Medulla oblongata (tissue), 1 donor: ENCODE measurements around the gene NRCAM.
A peak's percentile ranks its signal among the peaks of the same experiment; 100 is the strongest.

Experiments
- DNase-seq: peaks from one replicate; pipeline ENCODE4 v3.0.0-alpha.2; 2015; ENCODE audit errors: extremely low spot score

The NRCAM gene

DNA sequence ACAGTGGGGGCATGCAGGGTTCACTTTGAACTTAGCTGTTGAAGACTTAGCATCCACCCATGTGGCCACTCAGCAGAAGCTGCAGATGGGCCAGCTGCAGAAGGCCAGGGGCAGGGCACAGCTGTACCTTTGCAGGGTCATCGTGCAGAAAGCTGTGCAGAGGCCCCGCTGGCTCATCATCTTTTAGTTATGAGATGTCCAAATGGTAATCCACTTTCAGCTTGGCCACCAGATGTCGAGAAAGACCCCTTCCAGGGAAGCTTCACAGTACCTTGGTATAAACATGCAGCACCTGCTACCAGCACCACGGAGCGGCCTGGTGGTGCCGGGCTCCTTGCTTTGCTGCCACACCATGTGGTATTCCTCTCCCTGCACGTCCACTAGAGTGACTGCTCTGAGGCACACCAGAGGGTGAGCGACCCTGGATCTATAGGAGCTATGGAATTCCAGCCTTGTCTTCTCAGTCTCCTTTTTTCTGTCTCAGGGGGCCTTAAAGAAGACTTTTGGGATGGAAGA is 251.9 kb downstream of the NRCAM start:
- no peak for DNase-seq

GRCh38 chr7:108203537-108203936 is 252.7 kb downstream of the NRCAM start:
- no peak for DNase-seq

DNA sequence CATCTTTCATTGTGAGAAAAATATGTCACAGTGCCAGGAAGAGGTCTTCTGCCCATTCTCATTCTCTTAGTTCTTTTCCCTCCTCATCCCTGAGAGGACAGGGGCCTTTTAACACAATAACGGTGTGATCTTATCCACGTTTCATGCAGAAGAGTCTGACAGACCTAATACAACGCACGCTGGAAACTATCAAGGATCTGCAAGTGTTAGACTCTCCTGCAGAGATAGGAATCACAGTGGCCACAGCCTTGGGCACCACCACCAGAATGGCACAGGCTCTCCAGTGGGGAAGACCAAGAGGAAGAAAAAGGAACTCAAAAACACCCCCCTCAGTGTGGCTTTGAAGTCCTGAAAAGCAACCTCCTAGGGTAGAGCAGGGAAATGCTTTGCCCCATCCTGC is 253.5 kb downstream of the NRCAM start:
- DNase-seq: no peak

DNA sequence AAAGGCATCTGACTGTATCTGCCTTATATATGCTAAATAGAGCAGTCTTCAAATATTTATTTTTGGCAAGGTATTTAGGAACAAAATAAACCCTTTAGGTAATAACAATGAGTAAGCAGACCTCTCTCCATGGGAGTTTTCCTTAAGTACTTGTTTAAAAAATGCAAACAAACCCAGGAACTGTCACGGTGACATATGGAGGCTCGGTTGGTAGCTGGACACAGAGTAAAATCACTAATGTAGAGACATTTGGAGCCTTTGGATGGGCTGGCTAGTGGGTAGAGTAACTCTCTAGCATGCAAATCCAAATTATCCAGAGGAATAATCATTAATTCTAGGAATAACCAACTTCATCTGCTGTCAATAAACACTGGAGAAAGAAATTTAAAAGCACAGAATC is 254.5 kb downstream of the NRCAM start:
- no peak for DNase-seq

DNA sequence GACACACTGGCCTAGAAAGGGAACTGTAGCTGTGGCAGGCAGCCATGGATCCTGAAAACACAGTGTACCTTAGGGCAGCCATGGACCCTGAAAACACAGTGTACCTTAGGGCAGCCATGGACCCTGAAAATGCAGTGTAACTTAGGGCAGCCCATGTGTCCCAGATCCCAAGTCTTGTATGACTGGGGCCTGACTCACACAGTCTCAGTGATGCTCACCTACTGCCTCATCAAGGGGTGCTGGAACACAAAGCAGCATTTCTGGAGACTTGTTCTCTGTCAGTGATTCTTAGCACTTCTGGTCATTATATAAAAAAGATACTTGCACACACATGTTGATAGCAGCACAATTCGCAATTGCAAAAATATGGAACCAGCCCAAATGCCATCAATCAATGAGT is 255.9 kb downstream of the NRCAM start:
- no peak for DNase-seq

DNA sequence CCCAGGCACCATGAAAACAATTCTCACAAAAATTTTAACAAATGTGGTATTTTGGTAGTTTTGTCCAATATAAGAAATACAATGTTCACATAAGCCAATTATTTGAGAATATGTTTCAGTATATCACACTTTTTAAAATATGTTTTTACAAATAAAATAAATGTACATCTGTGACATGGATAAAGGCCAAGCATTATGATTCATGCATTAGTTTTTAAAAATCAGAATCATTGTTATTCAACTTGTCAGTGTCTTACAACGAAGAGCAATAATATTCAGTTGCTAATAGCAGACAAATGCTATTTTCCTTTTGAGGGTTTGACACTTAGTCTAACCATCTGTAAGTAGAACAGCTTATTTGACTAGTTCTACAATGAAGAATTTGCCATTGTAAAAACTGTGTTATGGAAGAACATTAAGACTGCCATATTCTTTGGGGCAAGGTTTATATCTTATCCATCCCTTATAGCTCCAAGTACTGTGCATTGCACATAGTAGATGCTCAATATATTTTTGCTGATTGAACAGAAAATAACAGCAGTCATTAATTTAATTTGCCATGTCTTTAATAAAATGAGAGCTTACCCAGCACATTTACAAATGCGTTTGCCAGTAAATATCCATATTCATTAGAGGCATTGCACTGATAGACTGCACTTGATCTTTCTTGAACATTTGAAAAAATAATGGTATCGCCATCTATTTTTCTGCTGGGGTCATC is 258.7 kb downstream of the NRCAM start:
- DNase-seq: no peak

DNA sequence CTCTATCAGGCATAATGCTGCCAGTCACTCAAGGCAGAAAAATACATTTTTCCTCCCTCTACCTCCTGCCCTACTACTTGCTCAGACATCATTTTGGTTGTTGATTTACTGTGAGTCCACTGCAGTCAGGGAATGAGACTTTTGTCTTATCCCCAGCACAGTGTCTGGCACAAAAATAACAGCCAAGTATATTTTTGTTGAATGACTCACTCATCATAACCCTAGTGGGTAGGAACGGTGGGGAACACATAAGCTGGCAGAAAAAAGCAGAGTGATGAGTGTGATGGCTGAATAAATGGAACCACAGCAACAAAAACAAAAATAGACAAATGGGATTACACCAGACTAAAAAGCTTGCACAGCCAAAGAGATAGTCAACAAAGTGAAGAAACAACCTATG is 260.2 kb downstream of the NRCAM start:
- no peak for DNase-seq

DNA sequence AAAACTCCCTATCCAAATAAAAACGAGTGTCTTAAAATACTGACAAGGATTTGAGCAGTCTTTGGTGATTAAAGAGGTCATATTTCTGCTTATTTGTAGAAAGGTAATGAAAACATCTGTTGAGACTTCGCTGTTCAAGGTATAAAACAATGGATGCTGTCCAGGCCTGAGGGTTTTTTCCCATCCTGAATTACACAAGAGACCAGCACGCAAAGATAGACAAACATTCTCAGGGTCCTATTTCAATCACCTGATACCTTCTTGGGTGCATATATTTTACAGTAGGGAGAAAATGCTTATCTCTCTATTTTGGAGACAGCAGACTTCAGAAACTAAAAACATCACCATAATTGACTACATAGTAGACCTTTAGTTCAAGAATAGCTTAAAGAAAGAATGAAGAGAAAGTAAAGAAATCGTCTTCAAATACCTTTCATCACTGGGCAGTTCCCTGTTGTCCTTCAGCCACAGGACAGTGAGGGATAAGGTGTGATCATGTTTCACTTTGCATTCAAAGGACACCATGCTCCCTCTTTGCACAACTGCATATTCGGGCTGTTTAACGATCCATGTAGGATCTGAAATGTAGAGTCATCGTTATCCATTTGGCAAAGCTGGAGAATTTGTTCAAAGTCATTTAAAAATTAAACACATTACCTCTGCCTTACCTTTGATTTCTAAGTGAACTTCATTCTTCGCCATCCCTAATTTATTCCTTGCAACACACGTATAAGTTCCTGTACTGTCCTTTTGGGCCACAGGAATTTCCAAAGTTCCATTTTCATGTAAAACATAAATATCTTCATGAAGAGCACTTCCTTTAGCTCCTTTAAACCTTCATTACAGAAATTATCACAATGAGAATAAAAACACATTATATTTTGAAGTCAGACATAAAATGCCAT is 262.4 kb downstream of the NRCAM start:
- no peak for DNase-seq

GRCh38 chr7:108190891-108191290 is 265.3 kb downstream of the NRCAM start:
- DNase-seq: no peak

DNA sequence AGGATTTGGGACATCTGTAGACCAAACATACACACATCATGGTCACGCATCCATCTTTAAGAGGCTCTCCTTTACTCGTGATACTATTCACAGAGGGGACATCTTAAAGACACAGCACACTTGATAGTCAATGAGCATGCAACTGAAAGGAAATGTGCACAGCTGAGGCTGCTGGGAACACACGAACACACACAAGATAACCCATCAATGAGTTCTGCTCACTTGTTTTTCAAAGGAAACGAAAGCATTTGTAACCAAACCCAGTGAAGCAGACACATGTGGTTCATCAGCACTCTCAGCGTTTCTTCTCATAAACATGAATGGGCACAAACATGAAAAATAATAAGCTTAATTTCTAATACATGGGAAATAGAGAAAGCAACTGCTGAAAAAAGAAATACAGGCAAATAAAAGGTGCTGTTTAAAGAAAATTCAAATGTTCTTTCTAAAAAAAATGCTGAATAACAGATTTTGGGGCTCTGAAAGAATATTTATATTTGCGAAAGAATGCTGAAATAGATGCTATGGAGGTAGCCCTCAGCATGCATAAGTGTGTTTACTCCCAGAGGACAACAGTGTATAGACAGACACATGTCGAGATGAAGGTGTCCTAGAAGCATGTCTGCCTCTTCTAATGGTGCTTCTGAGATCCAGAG is 266.4 kb downstream of the NRCAM start:
- DNase-seq: no peak

DNA sequence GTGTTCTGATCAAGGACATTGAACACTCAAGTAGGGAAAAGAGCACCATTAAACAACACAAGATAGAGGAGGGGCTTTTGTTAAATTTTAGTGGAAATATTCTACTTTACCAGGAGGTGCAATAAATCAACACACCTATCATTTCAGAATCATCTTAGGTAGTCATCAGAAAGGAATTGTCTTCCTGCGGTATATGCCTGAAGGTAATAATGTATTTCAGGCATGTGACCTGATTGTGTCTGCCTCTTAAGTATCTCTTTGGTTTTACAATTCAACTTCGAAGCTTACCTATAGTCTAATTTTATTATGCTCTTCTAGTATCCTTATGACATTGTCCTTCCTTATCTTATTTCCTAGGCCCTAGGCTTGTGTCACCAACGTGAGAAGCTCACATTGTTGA is 267.5 kb downstream of the NRCAM start:
- no peak for DNase-seq

DNA sequence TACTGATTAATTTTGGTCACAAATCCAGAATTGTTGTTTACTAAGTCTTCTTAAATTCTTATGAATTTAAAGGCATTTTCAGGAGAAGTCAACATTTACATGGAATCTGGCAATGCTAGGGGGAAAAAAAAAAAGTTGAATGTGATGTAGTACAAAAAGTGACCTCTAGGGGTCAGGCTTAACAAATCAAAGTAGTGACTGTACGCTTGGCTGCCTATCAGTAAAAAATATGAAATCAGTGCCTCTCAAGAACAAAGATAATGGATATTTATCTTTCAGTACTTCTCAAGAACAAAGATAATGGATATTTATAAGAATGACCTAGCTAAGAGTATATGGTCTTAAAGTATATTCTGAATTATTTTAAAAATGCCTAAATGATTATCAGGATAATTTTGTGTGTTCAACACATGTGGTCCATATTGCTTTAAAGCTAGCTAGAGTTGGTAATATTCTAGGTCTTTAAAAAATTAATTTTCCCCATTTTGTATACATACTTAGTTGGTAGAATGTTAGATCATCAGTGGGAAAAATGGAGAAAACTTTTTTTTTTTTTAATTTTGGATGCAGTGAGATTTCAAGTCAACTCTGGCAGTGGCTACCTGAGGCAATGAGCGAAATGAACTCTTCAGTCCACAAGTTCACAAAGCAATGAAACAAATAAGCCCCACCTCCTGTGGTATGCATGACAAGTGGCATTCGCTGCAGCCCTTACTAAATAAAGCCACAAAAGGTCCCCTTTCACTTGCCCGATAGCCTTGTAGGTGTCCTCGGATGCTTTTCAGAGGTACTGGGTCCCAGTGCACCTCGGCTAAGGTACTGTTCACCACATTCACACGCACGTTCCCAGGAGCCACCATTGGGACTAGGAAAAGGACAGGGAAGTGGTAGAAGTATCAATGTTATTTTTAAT is 274.9 kb downstream of the NRCAM start:
- peak; percentile 77 for DNase-seq

DNA sequence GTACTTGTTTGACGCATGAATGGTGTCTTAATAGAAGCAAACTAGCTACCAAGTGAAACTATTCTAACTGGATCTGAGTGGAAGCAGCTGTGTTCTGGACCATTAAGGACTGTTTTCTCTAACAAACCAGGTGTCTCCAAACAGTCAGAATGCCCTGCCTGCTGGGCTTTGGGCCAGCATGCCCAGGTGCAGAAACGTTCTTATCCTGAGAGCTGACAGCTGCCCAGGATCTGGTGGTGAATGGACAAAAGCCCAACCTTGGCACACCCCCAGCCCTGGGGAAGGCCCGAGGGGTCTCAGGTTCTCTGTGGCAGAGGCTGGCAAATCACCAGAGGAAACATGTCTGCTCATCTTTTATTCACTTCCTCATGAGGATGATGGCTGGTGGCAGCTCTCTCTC is 277.8 kb downstream of the NRCAM start:
- DNase-seq: no peak

GRCh38 chr7:108171164-108171563 is 285.1 kb downstream of the NRCAM start:
- DNase-seq: no peak

DNA sequence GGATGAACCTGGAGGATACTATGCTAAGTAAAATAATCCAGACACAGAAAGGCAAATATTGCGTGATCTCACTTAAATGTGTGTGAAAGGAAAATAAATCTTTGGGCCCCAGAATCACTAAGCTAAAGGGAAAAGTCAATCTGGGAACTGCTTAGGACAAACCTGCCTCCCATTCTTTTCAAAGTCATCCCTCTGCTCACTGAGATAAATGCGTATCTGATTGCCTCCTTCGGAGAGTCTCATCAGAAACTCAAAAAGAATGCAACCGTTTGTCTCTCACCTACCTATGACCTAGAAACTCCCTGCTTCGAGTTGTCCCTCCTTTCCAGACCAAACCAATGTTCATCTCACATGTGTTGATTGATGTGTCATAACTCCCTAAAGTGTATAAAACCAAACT is 286.0 kb downstream of the NRCAM start:
- no peak for DNase-seq

DNA sequence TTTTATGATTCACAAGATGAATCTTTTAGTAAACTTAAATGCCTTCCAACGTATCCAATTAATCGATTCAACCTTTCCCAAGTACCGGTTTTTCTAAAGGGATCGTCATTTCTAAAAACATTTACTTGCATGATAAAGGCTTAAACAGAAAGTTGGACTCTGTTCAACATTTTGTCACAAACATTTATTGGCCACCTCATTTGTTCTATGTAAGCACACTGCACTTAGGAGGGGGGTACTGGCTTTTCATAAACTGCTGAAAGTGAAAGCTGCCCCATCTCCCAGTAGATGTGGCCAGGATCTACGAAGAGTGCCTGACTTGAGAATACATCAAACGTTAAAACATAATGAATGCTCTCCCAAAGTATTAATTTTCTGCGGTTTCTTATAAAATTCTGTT is 288.8 kb downstream of the NRCAM start:
- no peak for DNase-seq

DNA sequence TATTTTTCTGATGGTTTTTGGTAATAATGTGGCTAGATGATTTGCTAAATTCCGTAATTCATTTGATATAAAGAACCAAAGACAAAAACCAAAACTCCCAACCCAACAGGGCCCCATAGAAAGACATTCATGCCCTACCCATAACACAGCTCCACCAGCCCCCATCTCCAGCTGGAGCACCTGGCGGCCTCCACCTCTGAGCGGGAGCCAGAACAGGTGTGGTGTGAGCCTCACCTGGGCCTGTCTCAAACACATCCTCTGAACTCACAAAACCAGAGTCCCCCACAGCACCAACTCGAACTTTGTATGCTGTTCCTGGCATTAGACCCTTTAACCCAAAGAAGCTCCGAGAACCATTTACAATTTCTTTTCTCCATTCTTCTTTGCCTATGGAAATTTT is 289.5 kb downstream of the NRCAM start:
- no peak for DNase-seq

DNA sequence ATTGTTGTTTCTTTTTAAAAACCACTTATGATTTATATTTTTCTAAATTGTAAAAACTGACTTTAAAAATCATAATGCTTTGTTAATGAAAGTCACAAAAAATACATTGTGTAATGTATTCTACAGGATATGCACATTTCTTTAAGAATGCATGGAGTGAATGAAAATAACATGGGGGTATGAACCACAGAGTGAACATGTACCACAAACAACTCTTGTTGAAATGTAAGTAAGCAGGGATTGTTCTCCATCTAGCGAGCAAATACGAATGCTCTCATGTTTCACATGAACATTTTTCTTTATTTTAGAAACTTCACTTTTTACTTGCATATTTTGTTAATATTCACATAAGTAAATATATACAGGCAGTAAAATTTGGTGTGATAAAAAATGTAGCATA is 290.5 kb downstream of the NRCAM start:
- DNase-seq: no peak

GRCh38 chr7:108164946-108165345 is 291.3 kb downstream of the NRCAM start:
- no peak for DNase-seq

DNA sequence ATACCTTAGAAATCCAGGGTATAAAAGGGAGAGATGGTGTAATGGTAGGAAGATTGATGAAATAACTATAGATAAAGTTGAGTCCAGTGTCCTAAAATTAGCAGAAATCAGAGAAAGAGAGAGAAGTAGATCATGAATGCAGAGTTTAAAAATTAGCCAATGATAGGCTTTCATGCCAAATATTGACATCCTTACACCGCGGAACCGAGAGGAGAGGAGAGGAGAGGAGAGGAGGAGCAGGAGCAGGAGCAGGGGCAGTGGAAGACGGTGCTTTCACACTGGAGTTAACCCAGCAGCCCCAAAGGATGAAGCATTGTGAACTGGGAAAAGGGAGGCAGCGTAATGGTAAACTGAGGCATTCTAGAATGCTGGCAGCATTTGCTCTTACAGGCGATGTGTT is 291.9 kb downstream of the NRCAM start:
- no peak for DNase-seq

DNA sequence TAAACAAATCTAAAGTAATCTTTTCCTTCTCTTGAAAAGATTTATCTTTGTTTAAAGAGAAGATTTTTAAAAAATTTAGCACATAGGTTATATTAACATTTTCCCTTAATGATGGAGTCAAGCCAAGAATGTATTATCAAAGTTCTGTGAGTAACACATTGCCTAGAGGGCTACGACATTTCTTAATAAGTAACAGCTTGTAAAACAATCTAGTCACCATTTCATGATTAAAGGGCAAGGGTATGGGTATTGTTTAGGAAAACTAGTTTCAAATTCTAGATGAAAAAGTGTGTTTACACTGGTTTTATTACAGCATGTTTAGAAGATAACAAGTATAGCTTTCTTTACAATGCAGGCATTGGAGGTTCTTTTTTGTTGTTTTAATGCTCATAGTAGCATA is 297.5 kb downstream of the NRCAM start:
- no peak for DNase-seq
